H9 (cell line): ENCODE measurements around the gene PDX1. TPM values are rescaled to one million over a fixed set of nuclear protein-coding genes. Genes with fewer than 3 reads are reported as not detected.
A peak's percentile ranks its signal among the peaks of the same experiment; 100 is the strongest.

Source experiments
- DNase-seq: peaks from one replicate; pipeline ENCODE4 v3.0.0-alpha.2; 2017
- H2AFZ ChIP-seq: one replicate; pipeline ENCODE4 v1.6.1; 2013; ENCODE audit warnings: mild to moderate bottlenecking, low read length, control low read depth, moderate library complexity
- H2AK5ac ChIP-seq: 2 replicates; pipeline ENCODE4 v1.6.1; 2013; ENCODE audit warnings: low read length, control low read depth, mixed read lengths; ENCODE audit not compliant: insufficient read length
- H2BK120ac ChIP-seq: one replicate; pipeline ENCODE4 v1.6.1; 2013; ENCODE audit warnings: low read depth, mild to moderate bottlenecking, low read length, control low read depth, inconsistent platforms; ENCODE audit not compliant: poor library complexity, severe bottlenecking
- H2BK12ac ChIP-seq: 2 replicates; pipeline ENCODE4 v1.6.1; 2013; ENCODE audit warnings: low read length, control low read depth, mixed read lengths, low read depth; ENCODE audit not compliant: insufficient read length
- H2BK15ac ChIP-seq: 2 replicates; pipeline ENCODE4 v1.6.1; 2013; ENCODE audit warnings: low read depth, low read length, control low read depth
- H2BK20ac ChIP-seq: one replicate; pipeline ENCODE4 v1.6.1; 2013; ENCODE audit warnings: low read depth, mild to moderate bottlenecking, low read length, control low read depth, inconsistent platforms; ENCODE audit not compliant: poor library complexity, severe bottlenecking
- H2BK5ac ChIP-seq: 2 replicates; pipeline ENCODE4 v1.6.1; 2013; ENCODE audit warnings: low read length, control low read depth, mixed read lengths; ENCODE audit not compliant: insufficient read length
- H3K14ac ChIP-seq: 2 replicates; pipeline ENCODE4 v1.6.1; 2013; ENCODE audit warnings: low read length, control low read depth; ENCODE audit not compliant: insufficient read depth
- H3K18ac ChIP-seq: 2 replicates; pipeline ENCODE4 v1.6.1; 2013; ENCODE audit warnings: low read depth, mild to moderate bottlenecking, mixed read lengths, low read length, control low read depth; ENCODE audit not compliant: insufficient read length
- H3K23ac ChIP-seq: 2 replicates; pipeline ENCODE4 v1.6.1; 2013; ENCODE audit warnings: low read length, control low read depth, mixed read lengths, low read depth; ENCODE audit not compliant: insufficient read length
- H3K23me2 ChIP-seq: 2 replicates; pipeline ENCODE4 v1.6.1; 2013; ENCODE audit warnings: low read depth, mild to moderate bottlenecking, mixed read lengths, low read length, control low read depth; ENCODE audit not compliant: insufficient read length, poor library complexity, severe bottlenecking
- H3K27ac ChIP-seq: 2 replicates; pipeline ENCODE4 v1.5.1; 2013; ENCODE audit warnings: low read length, control low read depth, mixed read lengths, low read depth; ENCODE audit not compliant: insufficient read length
- H3K27me3 ChIP-seq: 2 replicates; pipeline ENCODE4 v1.6.1; 2013; ENCODE audit warnings: low read length, control low read depth, inconsistent platforms; ENCODE audit not compliant: insufficient read depth
- H3K4ac ChIP-seq: 2 replicates; pipeline ENCODE4 v1.6.1; 2013; ENCODE audit warnings: low read depth, mild to moderate bottlenecking, control low read depth, inconsistent platforms, low read length, moderate library complexity
- H3K4me1 ChIP-seq: 2 replicates; pipeline ENCODE4 v1.6.1; 2013; ENCODE audit warnings: low read length, control low read depth, inconsistent platforms; ENCODE audit not compliant: insufficient read depth
- H3K4me2 ChIP-seq: 2 replicates; pipeline ENCODE4 v1.6.1; 2013; ENCODE audit warnings: low read length, control low read depth, mixed read lengths; ENCODE audit not compliant: insufficient read length, insufficient read depth
- H3K56ac ChIP-seq: 2 replicates; pipeline ENCODE4 v1.6.1; 2013; ENCODE audit warnings: low read depth, mild to moderate bottlenecking, mixed read lengths, low read length, control low read depth; ENCODE audit not compliant: insufficient read length
- H3K79me1 ChIP-seq: 2 replicates; pipeline ENCODE4 v1.6.1; 2013; ENCODE audit warnings: low read depth, mild to moderate bottlenecking, moderate library complexity, low read length, control low read depth, inconsistent platforms; ENCODE audit not compliant: insufficient read depth, poor library complexity, severe bottlenecking
- H3K79me2 ChIP-seq: 2 replicates; pipeline ENCODE4 v1.6.1; 2013; ENCODE audit warnings: low read length, control low read depth, inconsistent platforms; ENCODE audit not compliant: insufficient read depth
- H3K9ac ChIP-seq: 2 replicates; pipeline ENCODE4 v1.6.1; 2013; ENCODE audit warnings: low read length, control low read depth, mixed read lengths; ENCODE audit not compliant: insufficient read length; ENCODE audit errors: extremely low read depth
- H3K9me3 ChIP-seq: one replicate; pipeline ENCODE4 v1.6.1; 2013; ENCODE audit warnings: low read depth, low read length, inconsistent platforms; ENCODE audit not compliant: control insufficient read depth
- H3T11ph ChIP-seq: one replicate; pipeline ENCODE4 v1.6.1; 2013; ENCODE audit warnings: mild to moderate bottlenecking, low read length, control low read depth, inconsistent platforms
- H4K20me1 ChIP-seq: one replicate; pipeline ENCODE4 v1.6.1; 2013; ENCODE audit not compliant: control insufficient read depth, insufficient read length, insufficient read depth
- H4K5ac ChIP-seq: 2 replicates; pipeline ENCODE4 v1.6.1; 2013; ENCODE audit warnings: low read depth, mild to moderate bottlenecking, mixed read lengths, low read length, control low read depth; ENCODE audit not compliant: insufficient read length
- H4K8ac ChIP-seq: replicated peaks from 2 replicates; pipeline ENCODE4 v1.6.1; 2013; ENCODE audit warnings: low read length, control low read depth, mixed read lengths, low read depth; ENCODE audit not compliant: insufficient read length
- H4K91ac ChIP-seq: 2 replicates; pipeline ENCODE4 v1.6.1; 2013; ENCODE audit warnings: low read depth, mild to moderate bottlenecking, moderate library complexity, mixed read lengths, low read length, control low read depth; ENCODE audit not compliant: insufficient read length
- H3K27ac Mint-ChIP-seq, 3 experiments: 2 replicates in 2 of 3; 3 replicates in 1 of 3; pipeline ENCODE4 v1.8.0; 2020 to 2021; ENCODE audit warnings: mixed read lengths in 3 of 3, mild to moderate bottlenecking in 1 of 3, moderate library complexity in 1 of 3
- H3K27me3 Mint-ChIP-seq: 2 replicates; pipeline ENCODE4 v1.8.0; 2021; ENCODE audit warnings: low read depth, mild to moderate bottlenecking, moderate library complexity, mixed read lengths
- H3K36me3 Mint-ChIP-seq, 3 experiments: 2 replicates in 2 of 3; 3 replicates in 1 of 3; pipeline ENCODE4 v1.8.0; 2020 to 2021; ENCODE audit warnings: low read depth in 3 of 3, mixed read lengths in 3 of 3; ENCODE audit not compliant: insufficient read depth in 1 of 3
- H3K4me1 Mint-ChIP-seq, 2 experiments: 2 replicates each; pipeline ENCODE4 v1.8.0; 2020; ENCODE audit warnings: mixed read lengths in 2 of 2
- H3K4me3 Mint-ChIP-seq, 2 experiments: 2 replicates in 1 of 2; 3 replicates in 1 of 2; pipeline ENCODE4 v1.8.0; 2020 to 2021; ENCODE audit warnings: mild to moderate bottlenecking in 2 of 2, mixed read lengths in 2 of 2, moderate library complexity in 1 of 2
- H3K9me3 Mint-ChIP-seq, 2 experiments: 2 replicates in 1 of 2; 3 replicates in 1 of 2; pipeline ENCODE4 v1.8.0; 2020; ENCODE audit warnings: mild to moderate bottlenecking in 2 of 2, mixed read lengths in 2 of 2, moderate library complexity in 1 of 2
- CTCF ChIP-seq: fragments of 200-600 bp; sonication (generic); conservative IDR thresholded peaks from 3 replicates; pipeline ENCODE4 v1.8.0; 2021; ENCODE audit warnings: antibody characterized with exemption, mild to moderate bottlenecking
- WGBS: extraction: QIAGEN DNeasy Blood & Tissue Kit; methylation state at CpG from one replicate; pipeline ENCODE4 v1.1.7; 2013; ENCODE audit warnings: missing lambda C conversion rate, low lambda C conversion rate, mixed read lengths; ENCODE audit not compliant: insufficient read length; ENCODE audit errors: extremely low coverage; 5-methylcytosine and 5-hydroxymethylcytosine counted together
- long read RNA-seq: library from polyadenylated mRNA; unstranded; transcript quantifications from one replicate; pipeline ENCODE4 v2.0.0, GENCODE V29; 2020
- total RNA-seq: library from RNA; stranded (reverse); gene quantifications from 2 replicates; pipeline ENCODE4 v1.2.1, GENCODE V29; 2021

PDX1 gene
- not detected in 2 replicates for total RNA-seq
- long read RNA-seq: 0 reads

GRCh38 chr13:27919934-27920676 lies at the start of gene PDX1:
Gene PDX1 (plus strand): TSS chr13:27920000. CDS start chr13:27920139, 139 bp downstream.
- Histone ChIP-seq H3T11ph (no peak within 1 kb of the TSS), H3K23me2 (no peaks in the 10 kb centered on the region), H2BK12ac (no peak within 1 kb of the TSS), H3K27me3 (peaks cover 97% of the 10 kb centered on the region), H3K18ac (no peak within 1 kb of the TSS), H3K4me2 (peak within 1 kb of the TSS; percentile 5), H3K27ac (no peak within 1 kb of the TSS), H3K79me1 (no peaks in the 10 kb centered on the region), H3K14ac (no peak within 1 kb of the TSS), H4K5ac (no peak within 1 kb of the TSS), H3K9me3 (no peaks in the 10 kb centered on the region), H4K8ac (no peak within 1 kb of the TSS), H3K9ac (no peak within 1 kb of the TSS), H2BK120ac (no peak within 1 kb of the TSS), H2AK5ac (no peak within 1 kb of the TSS), H4K91ac (no peak within 1 kb of the TSS), H3K56ac (no peak within 1 kb of the TSS), H2BK5ac (no peak within 1 kb of the TSS), H2BK20ac (no peak within 1 kb of the TSS), H2AFZ (no peak within 1 kb of the TSS), H3K4ac (no peak within 1 kb of the TSS), H3K23ac (no peak within 1 kb of the TSS), H4K20me1 (peaks cover 6% of the 10 kb centered on the region), H2BK15ac (no peak within 1 kb of the TSS), H3K4me1 (no peaks in the 10 kb centered on the region; the same call in 1 of the 2 replicates), H3K79me2 (no peaks in the 10 kb centered on the region)
- H3K36me3 Mint-ChIP-seq: peaks cover 0 to 2% (median 0%) of the 10 kb centered on the region in 3 experiments; a peak in 1 of 7 replicates
- peak; percentile 80 for DNase-seq
- peaks cover 99% of the 10 kb centered on the region for H3K27me3 Mint-ChIP-seq
- H3K4me1 Mint-ChIP-seq: peaks cover 25 to 44% of the 10 kb centered on the region in 2 experiments
- WGBS: no CpG with 5 or more reads among the region's 76 CpGs
- H3K9me3 Mint-ChIP-seq: peaks cover 11 to 16% of the 10 kb centered on the region in 2 experiments; a peak in 4 of 5 replicates
- peak within 1 kb of the TSS; percentile 37 to 70 for H3K4me3 Mint-ChIP-seq
- no peak within 1 kb of the TSS for H3K27ac Mint-ChIP-seq
- TF ChIP-seq CTCF: no peak
